OCI-LY7 (cell line): ENCODE data around the gene IGSF9.

ENCODE experiments used
- EZH2phosphoT487 ChIP-seq: fragments of 200-600 bp; sonication (generic); IDR thresholded peaks from 2 replicates; pipeline ENCODE4 v1.6.1; 2018; ENCODE audit warnings: low read depth, borderline replicate concordance, mild to moderate bottlenecking, mixed run types, antibody characterized with exemption, low read length, moderate library complexity, mixed read lengths
- TF ChIP-seq, protein P1 (sequence below): fragments of 200-600 bp; sonication (generic); conservative IDR thresholded peaks from 2 replicates; pipeline ENCODE4 v1.5.1; 2014; ENCODE audit warnings: mild to moderate bottlenecking, antibody characterized with exemption, low read length, moderate library complexity, mixed read lengths

DNA sequence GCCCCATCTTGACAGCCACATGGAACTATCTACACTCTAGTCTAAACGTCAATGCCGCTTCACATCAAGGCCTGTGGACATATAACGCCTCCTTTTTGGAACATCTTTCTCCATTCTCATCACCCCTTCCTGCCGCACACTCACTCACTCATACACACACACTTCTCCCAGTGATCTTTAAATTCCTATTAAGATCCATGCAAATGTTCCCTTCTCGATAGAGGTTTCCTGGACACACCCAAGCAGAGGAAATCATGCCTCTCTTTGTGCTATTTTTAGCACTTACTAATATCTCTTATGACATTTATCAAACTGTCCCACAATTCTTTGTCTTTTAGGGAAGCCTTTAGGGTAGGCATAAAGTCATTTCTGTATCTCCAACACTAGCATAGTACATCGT is 36.9 kb upstream of the IGSF9 start:
- TF ChIP-seq, protein P1, sequence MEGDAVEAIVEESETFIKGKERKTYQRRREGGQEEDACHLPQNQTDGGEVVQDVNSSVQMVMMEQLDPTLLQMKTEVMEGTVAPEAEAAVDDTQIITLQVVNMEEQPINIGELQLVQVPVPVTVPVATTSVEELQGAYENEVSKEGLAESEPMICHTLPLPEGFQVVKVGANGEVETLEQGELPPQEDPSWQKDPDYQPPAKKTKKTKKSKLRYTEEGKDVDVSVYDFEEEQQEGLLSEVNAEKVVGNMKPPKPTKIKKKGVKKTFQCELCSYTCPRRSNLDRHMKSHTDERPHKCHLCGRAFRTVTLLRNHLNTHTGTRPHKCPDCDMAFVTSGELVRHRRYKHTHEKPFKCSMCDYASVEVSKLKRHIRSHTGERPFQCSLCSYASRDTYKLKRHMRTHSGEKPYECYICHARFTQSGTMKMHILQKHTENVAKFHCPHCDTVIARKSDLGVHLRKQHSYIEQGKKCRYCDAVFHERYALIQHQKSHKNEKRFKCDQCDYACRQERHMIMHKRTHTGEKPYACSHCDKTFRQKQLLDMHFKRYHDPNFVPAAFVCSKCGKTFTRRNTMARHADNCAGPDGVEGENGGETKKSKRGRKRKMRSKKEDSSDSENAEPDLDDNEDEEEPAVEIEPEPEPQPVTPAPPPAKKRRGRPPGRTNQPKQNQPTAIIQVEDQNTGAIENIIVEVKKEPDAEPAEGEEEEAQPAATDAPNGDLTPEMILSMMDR, result no peak
- TF ChIP-seq EZH2phosphoT487, result no peak
